Lower leg skin (tissue), 3 donors: ENCODE results near the gene ZNF341.

Experiments used
- CTCF ChIP-seq, 3 donors: fragments of 450-650 bp; IDR thresholded peaks; one replicate each; pipeline ENCODE4 v1.5.1; 2016; ENCODE audit warnings: antibody characterized with exemption in 3 of 3, mild to moderate bottlenecking in 3 of 3, moderate library complexity in 2 of 3
- POLR2A ChIP-seq, 2 donors: fragments of 450-650 bp; IDR thresholded peaks; one replicate each; pipeline ENCODE4 v1.6.1; 2016 to 2017; ENCODE audit warnings: antibody characterized with exemption in 2 of 2, mild to moderate bottlenecking in 1 of 2, moderate library complexity in 1 of 2

GRCh38 chr20:33789858-33790182, 58.0 kb downstream of the ZNF341 start:
- TF ChIP-seq CTCF (IDR thresholded peaks at IDR 0.05) (no peak), POLR2A (IDR thresholded peaks at IDR 0.05) (no peak)
